Measurements from ENCODE around the gene DDX20.

The DDX20 gene

GRCh38 chr1:111749628-111750027 is 6.1 kb upstream of the DDX20 start:
- DNase-seq: no peak

GRCh38 chr1:111750856-111751255 is 4.8 kb upstream of the DDX20 start:
- no peak for DNase-seq

GRCh38 chr1:111751906-111752575 is 3.7 kb upstream of the DDX20 start:
- DNase-seq: no peak

GRCh38 chr1:111754984-111755330 is 744 bp upstream of the DDX20 start:
- DNase-seq: no peak

- no peak for DNase-seq
Measured at GRCh38 chr1:111756124-111756513, 418 bp downstream of the DDX20 start.

- no peak for DNase-seq
Measured at GRCh38 chr1:111758373-111758772, 2.7 kb downstream of the DDX20 start.

GRCh38 chr1:111761717-111762116 is 6.0 kb downstream of the DDX20 start:
- DNase-seq: no peak

- DNase-seq: no peak
Measured at GRCh38 chr1:111762332-111762731, 6.6 kb downstream of the DDX20 start.

- no peak for DNase-seq
Measured at GRCh38 chr1:111768023-111768422, 12.3 kb downstream of the DDX20 start.

- DNase-seq: no peak
Measured at GRCh38 chr1:111768625-111769024, 12.9 kb downstream of the DDX20 start.

- no peak for DNase-seq
Measured at GRCh38 chr1:111769517-111770146, 13.9 kb downstream of the DDX20 start.

- no peak for DNase-seq
Measured at GRCh38 chr1:111770916-111771315, 15.2 kb downstream of the DDX20 start.

GRCh38 chr1:111775966-111776365 is 20.3 kb downstream of the DDX20 start:
- no peak for DNase-seq

- no peak for DNase-seq
Measured at GRCh38 chr1:111776391-111776790, 20.7 kb downstream of the DDX20 start.

- no peak for DNase-seq
Measured at GRCh38 chr1:111776861-111777260, 21.2 kb downstream of the DDX20 start.

- no peak for DNase-seq
Measured at GRCh38 chr1:111777301-111777700, 21.6 kb downstream of the DDX20 start.

- no peak for DNase-seq
Measured at GRCh38 chr1:111778066-111778465, 22.4 kb downstream of the DDX20 start.

GRCh38 chr1:111778541-111779051 is 22.9 kb downstream of the DDX20 start:
- DNase-seq: no peak

GRCh38 chr1:111779546-111779945 is 23.8 kb downstream of the DDX20 start:
- no peak for DNase-seq

- no peak for DNase-seq
Measured at GRCh38 chr1:111784273-111784901, 28.7 kb downstream of the DDX20 start.

- no peak for DNase-seq
Measured at GRCh38 chr1:111786669-111787207, 31.0 kb downstream of the DDX20 start.

- DNase-seq: no peak
Measured at GRCh38 chr1:111789142-111789541, 33.4 kb downstream of the DDX20 start.

- no peak for DNase-seq
Measured at GRCh38 chr1:111789666-111790316, 34.1 kb downstream of the DDX20 start.

GRCh38 chr1:111791776-111792175 is 36.1 kb downstream of the DDX20 start:
- no peak for DNase-seq
